ENCODE data around the gene MBNL1. TPM values are rescaled to one million over a fixed set of nuclear protein-coding genes. Genes with fewer than 3 reads are reported as not detected.
A peak's percentile ranks its signal among the peaks of the same experiment; 100 is the strongest.
"Not testable (repeated sequence)": the region's sequence is repeated elsewhere in the genome, so short reads cannot be mapped to it uniquely, and the experiment has no call there.

The MBNL1 gene
- polyA plus RNA-seq, 1 donor = 57.8 TPM

GRCh38 chr3:152350139-152350538 lies 81.4 kb downstream of the MBNL1 start:
- DNase-seq (ENCODE audit: low read depth) = no peak

DNA sequence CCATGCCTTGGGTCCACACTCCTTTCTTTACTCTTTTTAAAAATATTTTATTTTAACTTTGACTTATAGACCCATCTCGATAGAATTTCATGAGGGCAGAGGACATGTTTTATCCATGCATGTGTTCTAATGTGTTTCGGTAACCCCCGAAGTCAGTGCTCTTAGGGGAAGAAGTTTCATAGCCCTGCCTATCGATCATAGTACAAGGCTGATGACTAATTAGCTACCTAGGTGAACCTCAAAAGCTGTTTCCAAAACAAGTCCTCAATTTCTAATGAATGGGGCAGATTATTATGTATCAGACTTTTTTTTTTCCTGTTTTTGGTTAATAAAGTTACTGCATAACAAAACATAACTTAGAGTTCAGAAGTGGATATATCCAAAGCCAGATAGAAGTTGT lies 82.0 kb downstream of the MBNL1 start:
- DNase-seq (ENCODE audit: low read depth) = no peak

- DNase-seq (ENCODE audit: low read depth) = no peak
Measured at GRCh38 chr3:152352554-152352953, 83.8 kb downstream of the MBNL1 start.

GRCh38 chr3:152353578-152353977 lies 84.8 kb downstream of the MBNL1 start:
- no peak for DNase-seq (ENCODE audit: low read depth)

- no peak for DNase-seq (ENCODE audit: low read depth)
Measured at GRCh38 chr3:152355744-152356665, 87.3 kb downstream of the MBNL1 start.

DNA sequence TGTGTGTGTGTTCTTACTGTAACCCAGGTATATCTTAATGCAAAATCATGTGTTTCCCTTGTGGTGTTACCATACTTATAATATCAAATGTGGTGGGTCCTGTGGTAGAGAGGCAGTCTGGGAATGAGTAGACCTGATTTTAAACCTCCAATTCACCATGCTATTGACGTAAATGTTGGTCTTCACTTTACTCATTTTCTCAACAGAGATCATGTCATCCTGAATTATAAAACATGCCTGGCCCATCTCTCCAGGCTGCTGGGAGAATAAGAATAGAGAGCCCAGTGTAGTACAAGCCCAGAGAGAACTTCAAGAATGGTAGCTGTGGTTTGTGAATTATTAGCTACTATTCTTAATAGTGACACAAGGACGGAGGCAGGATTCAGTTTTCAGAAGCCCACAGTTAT lies 88.1 kb downstream of the MBNL1 start:
- DNase-seq (ENCODE audit: low read depth) = no peak

DNA sequence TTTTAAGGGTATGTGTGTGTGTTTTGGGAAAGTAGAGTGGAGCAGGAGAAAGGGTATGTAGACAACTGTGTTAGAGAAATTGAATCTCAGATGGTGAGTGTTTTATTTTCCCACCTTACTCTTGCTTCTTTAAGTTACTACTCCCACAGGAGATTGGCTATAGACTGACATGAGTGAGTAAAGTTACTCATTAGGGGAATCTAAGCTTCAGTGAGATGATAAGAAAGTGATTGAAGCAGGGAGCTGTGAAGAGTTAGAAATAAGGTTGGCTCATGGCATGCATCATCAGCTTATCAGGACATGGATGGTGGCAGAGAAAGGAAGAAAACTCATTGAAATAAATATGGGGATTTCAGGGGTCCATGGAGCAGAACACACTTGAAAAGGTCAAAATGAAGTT lies 88.9 kb downstream of the MBNL1 start:
- no peak for DNase-seq (ENCODE audit: low read depth)

DNA sequence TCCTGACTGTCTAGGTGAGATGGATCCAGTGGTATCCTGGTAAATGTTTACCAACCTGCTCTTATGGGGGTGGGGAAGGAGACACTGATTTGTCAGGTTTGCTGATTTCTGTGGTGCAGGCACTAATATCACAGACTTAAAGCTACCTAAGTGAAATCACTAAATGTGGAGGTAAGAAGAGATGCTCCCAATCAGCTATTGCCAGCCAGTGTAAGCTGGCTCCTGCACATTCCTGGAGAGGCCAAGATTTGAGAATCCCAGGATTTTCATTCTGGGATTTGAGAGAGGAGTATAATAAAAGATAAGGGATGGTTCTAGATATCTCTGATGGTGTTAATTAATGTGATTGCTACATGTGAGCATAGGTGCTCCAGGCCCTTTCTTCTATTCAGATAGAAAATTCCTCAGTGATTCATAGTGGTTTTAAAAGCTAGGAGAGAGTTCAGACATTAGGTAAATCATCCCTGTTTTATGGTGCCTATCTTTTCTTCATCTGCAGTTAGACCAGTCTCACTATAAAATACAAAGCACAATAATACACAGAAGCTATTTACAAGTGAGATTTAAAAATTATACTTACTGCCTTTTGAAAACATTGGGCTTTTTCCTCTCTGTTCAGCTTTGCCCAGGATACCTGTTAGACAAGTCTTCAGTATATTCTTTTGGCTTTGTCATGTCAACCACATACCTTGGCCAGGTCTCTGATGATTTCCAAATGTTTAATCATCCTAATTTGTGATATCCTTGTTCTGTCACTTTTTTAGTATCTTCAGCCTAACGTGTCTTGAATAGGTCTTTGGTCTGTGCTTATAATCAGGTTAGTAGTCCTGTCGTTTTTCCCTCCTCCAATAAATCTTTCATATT lies 90.9 kb downstream of the MBNL1 start:
- DNase-seq (ENCODE audit: low read depth) = no peak

GRCh38 chr3:152360302-152360701 lies 91.6 kb downstream of the MBNL1 start:
- DNase-seq (ENCODE audit: low read depth) = no peak

DNA sequence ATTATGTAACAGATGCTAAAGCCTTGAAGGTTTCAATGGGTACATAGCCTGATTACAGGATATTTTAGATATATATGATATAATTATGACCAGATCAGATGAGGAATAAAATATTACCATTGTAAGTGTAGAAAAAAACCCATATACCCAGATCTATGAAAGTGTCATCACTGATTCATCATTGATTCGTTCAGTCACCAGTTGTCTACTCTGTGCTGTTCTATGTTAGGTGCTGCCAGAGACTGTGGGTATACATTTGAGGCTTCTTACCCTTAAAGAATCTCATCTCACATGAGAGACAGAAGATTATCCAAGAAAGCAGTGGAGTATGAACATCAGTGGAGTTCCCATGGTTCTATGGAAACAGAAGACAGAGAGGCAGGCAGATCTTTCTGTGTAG lies 92.2 kb downstream of the MBNL1 start:
- DNase-seq (ENCODE audit: low read depth) = no peak

- DNase-seq (ENCODE audit: low read depth) = no peak
Measured at GRCh38 chr3:152362086-152362485, 93.4 kb downstream of the MBNL1 start.

DNA sequence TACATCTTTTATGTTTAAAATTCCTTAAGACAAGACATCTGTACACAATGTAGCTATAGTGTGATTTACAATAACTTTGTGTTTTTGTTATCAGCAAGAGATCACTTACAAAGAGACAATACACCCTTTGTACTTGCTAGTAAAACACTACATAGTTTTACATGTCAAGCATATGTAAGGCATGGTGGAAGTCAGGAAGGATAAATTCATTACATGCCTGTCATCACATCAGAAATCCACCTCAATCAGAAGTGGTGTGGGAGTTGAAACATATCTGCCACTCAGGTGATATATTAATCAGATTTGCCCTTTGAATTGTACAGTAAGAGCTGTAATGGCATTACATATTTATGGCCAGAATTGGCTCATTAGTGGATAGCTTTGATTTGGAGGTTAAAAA lies 95.5 kb downstream of the MBNL1 start:
- DNase-seq (ENCODE audit: low read depth) = no peak

GRCh38 chr3:152365126-152365525 lies 96.4 kb downstream of the MBNL1 start:
- DNase-seq (ENCODE audit: low read depth) = no peak

DNA sequence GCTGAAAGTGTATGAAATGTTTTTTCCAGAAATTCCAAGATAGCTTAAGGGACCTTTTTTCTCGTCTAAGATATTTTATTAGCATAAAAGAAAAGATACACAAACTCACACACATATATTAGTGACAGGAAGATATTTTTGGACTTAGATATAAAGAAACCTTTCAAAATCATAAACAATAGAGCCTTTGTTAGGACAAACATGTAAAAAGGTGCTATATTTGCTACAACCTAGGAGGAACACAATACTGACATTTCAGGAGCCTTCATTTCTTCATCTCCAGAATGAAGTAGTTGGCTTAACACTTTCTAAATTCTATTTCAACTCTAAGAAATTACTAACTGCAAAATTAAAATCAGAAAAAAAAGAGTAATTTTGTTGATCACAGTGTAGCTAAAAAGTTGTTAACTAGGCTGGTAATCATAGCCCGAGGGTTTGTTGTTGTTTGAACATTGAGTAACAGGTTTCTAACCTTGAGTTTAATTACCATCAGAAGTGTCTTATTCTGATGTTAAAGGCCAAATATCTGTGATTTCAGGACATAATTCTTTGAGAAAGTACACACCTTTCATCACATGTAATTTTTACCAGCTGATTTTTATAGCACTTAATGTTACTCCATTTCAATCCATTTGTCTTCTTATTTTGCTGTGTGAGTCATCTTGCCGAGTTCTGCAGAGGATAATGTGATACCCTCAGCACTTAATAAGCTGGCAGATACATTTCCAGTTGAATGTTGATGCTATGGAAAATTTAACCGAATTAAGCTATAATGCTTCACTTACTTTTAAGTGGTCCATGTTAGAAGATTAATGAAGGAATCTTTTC lies 97.3 kb downstream of the MBNL1 start:
- no peak for DNase-seq (ENCODE audit: low read depth)

DNA sequence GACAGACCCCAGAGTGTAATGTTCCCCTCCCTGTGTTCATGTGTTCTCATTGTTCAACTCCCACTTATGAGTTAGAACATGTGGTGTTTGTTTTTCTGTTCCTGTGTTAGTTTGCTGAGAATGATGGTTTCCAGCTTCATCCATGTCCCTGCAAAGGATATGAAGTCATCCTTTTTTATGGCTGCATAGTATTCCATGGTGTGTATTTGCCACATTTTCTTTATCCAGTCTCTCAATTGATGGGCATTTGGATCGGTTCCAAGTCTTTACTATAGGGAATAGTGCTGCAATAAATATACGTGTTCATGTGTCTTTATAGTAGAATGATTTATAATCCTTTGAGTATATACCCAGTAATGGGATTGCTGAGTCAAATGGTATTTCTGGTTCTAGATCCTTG lies 98.5 kb downstream of the MBNL1 start:
- not testable (repeated sequence) for DNase-seq (ENCODE audit: low read depth)

- not testable (repeated sequence) for DNase-seq (ENCODE audit: low read depth)
Measured at GRCh38 chr3:152372633-152373032, 103.9 kb downstream of the MBNL1 start.

GRCh38 chr3:152373379-152373778 lies 104.7 kb downstream of the MBNL1 start:
- no peak for DNase-seq (ENCODE audit: low read depth)

DNA sequence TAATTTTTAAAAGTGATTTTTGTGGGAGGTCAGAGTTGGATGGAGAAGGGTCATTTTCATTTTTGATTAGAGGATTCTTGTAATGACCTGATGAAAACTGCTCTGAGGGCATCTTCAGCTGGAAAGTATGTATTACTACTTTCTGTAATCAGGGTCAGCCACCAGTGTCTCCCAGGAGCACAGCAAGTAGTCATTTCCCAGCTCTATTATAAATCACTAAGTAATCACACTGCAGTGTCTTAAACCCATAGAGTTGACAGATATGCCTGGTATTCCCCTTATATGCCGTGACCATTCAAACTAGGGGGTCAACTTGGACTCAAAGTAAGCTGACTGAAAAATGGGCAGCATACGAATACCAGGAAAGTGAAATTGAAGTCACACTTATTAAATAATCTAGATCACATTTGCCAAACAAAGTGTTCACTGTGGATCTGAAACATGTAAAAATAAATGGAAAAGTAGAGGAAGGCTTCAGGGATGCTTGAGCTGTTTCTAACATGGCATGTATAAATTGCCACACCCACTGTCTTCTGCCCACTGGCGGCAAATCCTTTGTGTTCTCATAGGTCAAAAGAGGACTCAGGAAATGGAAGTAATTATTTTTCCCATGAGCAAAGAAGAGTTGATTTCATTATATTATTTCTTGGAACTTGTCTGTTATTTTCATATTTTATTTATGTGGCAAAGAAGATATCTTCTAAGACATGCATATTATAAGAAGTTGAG lies 105.7 kb downstream of the MBNL1 start:
- no peak for DNase-seq (ENCODE audit: low read depth)

GRCh38 chr3:152375546-152375945 lies 106.8 kb downstream of the MBNL1 start:
- DNase-seq (ENCODE audit: low read depth) = no peak

DNA sequence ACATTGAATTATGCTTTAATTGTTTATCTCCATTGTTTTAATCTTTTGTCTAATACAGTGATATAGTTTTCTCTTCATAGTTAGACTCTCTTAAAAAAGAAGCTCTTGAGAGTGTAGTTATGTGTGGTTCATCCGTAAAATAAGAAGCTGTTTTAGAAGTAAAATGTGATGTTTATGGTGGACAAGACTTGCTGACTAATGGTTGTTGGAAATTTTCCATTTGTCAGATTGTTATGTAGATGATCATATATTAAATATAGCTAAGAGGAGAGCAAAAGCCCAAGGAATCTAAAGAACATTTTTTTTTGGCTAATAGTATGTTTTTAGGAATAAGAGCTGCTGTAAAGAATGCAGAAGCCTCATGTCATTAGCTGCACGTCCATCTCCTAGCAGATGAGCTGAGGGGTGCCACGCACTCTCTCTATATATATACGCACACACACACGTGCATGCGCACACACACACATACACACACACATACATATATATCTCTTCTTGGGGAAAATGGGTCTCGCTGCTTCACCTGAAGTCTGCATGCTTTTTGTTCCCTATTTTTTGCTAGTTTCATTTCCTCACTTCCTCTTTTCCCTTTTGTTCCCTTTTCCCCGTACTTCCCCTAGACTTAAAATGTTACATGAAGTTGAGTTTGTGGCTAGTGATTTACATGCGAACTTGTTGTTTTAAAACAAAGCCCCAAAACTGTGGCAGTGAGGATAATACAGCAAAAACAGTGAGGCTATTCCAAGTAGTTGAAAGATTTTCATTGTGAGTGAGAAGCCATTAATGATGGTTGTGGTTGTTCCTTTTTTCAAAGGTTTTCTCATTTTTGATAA lies 107.8 kb downstream of the MBNL1 start:
- peak; percentile 6 for DNase-seq (ENCODE audit: low read depth)

All from forelimb muscle (tissue), 1 donor.